NCI-H82 (cell line): ENCODE data around the gene ADI1.
"Not testable (repeated sequence)": the region's sequence is repeated elsewhere in the genome, so short reads cannot be mapped to it uniquely, and the experiment has no call there.

ENCODE experiments used
- DNase-seq: peaks from one replicate; lab custom pipeline; 2025; lab: John Stamatoyannopoulos, UW

Gene ADI1

DNA sequence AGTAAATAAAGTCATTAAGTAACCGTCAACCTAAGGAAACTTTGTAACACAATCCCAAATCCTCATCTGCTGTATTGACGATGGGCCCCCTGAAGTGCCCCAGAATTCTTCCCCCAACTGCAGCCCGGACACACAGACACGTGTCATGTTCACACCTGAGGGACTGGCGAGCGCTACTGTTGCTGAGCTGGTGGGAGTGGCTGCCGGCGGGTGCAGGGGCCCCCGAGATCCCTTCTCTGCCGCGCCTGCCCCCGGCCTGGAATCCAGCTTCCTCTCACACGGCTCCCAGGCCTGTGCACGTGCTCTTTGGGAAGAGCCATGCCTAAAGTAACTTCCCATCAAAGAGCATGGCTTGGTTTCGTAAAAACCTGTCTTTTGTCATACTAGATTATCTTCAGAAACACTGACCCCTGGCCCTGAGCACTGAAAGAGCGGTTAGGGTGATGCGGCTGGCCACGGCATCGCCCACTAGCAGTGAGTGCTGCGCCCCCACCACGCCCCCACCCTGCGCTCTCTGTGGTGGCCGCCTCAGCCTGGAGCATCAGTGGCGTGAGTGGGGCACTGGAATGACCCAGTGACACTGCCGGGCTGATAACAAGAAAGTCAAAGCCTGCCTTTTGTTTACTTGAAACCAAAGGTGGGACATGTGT lies 56.0 kb downstream of the ADI1 start:
- DNase-seq: no peak

DNA sequence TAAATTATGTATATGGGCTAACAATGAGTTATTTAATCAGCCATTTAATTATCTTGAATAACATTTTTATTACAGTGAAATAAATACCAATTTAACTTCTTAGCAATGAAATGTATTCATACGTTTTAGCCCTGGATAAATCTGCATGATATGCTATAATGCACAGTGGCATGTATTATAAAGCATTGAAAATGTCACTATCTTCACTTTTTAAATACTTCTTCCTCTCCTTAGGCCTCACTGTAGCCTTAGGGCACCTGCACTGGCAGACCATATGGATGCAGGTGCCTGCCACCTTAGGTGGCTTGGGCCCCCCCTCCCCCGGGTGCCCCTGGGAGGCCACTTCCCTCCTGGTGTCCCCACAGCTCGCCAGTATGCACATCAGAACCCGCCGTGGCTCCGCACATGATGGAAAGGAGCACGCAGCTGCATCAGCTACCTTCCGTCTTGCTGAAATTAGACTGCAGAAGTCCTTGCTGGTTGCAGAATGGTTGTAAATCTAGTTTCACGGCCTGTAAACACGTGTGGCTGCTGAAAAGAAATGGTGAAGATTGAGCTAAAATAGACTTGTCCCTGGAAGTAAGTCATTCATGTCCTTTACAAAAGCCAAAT lies 56.7 kb downstream of the ADI1 start:
- no peak for DNase-seq

DNA sequence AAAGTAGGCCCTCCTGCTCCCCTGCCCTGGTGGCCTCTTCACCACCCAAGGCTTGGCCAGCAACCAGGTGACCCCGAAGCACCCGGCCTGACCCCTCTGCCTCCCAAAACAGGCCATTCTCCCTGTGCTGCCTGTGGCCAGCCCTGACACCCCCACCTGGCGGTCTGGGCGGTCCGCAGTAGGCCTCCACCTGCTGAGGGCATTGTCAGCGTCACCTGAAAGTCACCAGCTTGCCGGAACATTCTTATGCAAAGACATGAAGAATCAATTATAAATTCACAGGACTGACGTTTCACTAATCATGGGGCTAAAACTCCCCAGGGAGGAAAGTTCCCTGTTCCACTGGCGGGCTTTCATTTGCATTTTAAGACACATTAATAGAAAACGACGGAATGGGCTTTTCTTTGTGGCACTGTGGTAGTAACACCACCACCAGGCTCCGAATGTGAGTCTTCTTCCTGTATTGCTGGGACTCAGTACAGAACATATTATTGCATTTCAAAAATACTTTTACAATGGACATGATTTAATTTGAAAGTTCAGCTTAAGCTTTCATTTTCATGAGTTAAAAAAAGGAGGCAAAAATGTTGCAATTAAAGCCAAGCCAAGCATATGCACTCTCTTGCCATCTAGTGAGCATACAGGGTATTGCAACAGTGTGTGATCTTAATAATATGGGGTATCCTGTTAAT lies 57.4 kb downstream of the ADI1 start:
- DNase-seq: peak; percentile 77

DNA sequence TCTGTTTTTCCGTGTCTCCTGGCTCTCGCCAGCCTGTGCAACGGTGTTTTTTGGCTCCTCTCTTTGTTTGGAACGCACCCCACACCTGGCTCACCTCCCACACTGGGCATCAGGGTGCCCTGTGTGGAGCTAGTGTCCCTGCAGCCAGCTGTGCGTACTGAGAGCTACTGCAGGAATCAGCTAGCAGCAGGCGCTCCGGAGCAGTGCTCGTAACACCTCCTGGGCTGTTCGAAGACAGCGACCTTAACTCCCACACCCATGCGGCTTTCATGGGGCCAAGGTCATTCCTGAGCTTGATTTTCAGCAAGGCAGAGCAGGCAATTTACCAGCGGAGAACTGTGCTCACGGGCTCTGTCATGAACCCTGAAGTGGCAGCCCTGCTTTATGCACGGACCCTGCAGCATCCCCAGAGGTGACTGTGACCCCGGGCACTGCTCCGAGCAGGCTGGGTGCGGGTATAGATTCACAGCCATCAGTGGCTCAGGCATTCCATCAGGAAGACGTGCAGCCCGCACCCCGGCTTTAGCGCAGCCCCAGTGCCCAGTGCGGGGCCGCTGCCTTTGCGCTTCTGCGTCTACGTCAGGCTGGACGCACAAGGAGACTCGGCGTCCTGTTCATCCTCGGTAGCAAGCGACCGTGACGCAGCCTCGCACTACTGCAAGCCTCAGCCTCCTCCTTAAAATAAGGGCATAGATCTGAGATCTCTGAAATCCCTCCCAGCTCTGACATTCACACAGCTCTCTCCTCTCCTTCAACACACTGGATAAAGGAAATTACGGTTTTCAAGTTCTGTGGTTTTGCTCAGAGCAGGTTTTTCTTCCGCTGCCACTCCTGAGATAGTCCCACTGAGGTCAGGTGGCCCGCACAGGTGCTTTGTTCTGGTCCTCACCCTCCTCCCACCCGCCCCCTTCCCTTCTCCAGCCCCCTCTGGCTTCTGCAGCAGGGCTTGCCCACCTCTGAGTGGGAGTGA lies 58.2 kb downstream of the ADI1 start:
- no peak for DNase-seq

DNA sequence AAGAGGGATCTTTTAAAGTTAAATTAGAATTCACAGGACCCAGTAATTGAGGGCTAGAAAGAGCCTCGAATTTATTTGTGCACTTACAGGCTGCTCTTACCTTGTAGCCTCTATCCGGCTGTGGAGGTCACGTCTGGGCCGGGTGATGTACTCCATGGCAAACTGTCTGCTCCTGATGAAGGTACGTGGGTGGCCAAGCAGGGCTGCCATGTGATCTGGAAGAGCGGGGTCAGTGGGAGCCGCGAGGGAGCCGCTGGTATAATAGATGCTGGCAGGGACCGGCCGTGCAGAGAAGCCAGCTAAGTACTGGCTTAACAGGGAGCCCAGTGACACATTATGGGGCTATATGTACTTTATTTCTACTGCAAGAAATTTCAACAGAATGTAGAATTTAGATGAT lies 59.2 kb downstream of the ADI1 start:
- no peak for DNase-seq

DNA sequence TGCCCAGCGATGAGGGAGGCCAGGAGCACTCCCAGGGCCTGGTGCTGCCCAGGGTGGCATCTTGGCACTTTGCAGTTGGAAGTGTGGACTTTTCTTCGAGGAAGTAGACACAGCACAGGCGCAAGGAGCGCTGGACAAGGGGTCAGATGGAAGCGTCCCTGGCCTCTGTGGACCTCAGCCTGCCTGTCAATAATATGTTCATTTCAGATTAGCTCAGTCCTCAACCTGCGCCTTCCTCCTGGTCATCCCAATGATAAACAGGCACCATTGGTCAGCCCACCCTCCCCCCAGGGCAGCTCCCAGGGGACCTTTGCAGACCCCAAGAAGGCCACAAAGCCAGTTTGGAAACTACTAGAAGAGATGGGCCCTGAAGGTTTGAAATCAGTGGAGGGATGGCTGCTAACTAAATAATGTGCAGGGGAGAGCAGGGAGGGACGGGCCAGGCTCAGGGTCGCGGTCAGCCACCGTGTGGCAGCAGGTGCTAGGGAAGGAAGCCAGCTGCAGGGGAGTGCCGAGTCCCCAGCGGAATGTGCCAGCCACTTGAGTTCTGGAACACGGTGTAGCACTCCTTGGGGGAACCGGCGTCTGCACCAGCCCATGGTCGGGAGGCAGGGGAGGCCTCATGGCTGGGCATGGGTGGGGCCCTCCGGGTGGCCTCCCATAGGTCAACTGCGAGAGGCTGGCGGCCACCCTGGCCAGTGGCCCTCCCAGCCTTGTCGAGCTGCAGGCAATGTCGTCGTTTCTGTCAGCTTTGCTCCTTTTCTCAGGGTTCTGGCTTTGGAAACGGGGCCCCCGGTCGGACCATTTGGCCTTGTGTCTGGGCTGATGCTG lies 59.9 kb downstream of the ADI1 start:
- no peak for DNase-seq

DNA sequence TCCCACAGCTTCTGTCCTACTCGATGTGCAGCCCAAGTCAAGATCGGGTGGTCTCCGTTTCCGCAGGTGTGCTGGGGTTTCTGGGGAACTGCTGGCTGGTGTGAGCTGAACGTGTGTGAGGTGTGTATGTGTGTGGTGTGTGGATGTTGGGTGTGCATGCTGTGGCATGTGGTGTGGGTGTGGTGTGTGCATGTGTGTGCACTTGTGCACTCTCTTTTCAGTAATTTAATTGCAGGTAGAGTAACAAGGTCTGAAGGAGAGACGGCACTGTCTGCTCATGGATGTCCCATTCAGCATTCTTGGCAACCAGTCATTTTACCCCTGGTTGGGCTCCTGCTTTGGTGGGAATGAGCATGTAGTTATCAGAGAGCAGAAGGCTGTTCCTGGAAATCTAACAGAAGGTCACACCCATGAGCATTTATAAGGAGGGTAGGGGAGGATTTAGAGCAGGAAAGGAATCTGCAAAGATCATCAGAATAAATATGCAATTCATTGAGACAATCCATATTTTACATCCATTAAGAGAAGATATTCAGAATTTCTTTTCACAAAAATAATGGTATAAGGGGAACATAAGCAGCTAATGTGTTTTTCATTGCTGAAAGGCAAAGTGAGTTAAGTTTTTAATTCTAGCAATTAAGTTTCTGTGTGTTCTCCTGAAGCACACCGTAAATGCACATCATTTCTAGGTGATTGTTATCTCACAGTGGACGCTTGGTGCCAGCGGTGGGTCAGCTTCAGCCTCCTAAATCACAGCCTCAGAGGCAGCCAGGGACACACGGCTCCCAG lies 60.7 kb downstream of the ADI1 start:
- no peak for DNase-seq

DNA sequence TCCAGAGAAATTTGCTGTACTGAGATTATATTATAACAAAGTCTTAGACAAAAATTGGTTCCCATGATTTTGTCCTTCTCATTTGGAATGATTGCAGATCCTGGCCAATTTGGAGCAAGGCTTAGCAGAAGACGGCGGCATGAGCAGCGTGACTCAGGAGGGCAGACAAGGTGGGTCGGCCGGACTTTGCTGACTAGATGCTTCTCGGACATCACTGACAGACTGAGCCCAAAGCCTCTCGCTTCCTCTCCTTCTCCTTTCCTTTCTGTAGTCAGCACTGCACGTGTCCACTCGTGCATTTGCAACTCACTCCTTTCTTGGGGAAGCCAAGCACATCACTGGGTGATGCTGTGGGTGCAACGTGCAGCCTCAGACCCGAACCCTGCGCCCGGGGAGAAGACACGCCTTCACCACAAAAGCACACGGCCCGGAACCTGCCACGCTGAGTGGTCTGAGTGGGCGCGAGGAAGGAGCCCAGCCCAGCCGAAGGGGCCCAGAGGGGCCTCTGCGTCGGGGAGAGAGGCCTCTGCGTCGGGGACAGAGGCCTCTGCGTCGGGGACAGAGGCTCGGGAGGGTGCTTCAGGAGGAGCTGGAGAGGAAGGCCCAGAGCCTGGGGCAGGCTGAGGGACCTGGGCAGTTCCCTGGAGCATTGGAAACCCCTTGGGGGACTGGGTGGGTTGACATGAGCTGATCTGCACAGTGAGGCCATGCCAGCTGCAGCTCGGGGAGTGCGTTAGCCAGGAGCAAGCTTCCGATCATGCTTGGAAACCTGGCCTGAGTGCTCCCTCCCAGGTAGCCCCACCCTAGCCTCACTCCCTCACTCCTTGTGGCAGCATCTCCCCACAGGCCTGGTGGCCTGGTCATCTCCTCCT lies 61.6 kb downstream of the ADI1 start:
- DNase-seq: no peak

DNA sequence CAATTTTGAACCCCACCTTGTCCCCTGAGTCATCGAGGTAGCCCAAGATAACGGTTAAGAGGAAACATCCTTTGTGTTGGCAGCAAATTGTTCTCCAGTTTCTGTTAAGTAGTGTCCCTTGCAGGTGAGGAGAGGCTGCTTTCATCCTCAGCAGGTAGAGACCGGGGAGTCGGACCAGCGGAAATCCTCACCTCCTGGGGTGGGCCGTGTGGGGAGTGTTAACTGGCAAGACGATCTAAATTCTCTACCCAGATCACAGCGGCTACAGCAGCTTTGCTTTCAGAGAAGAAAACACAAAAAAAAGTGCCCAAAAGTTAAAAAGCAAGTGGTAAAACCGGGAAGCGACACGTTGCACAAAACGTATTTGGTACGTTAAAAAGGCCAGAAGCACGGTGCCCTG lies 63.2 kb downstream of the ADI1 start:
- DNase-seq: no peak

DNA sequence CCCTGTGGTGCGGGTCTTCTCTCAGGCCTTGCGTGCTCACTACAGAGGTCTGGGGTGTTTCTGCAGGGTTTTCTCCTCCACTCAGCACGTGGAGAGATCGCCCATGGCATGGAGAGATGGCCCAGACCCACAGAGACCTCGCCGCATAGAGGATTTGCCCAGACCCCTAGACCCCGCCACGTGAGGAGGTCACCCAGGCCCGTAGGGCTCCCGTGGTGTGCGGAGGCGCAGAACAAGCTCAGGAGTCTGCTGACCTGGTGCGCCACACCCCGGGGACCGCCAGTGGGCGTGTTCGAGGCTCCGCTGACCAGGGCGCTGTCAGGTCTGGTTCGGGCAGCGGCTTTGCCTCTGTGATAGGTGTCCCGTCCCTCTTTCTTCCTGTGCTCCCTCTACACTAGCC lies 64.5 kb downstream of the ADI1 start:
- DNase-seq: no peak

DNA sequence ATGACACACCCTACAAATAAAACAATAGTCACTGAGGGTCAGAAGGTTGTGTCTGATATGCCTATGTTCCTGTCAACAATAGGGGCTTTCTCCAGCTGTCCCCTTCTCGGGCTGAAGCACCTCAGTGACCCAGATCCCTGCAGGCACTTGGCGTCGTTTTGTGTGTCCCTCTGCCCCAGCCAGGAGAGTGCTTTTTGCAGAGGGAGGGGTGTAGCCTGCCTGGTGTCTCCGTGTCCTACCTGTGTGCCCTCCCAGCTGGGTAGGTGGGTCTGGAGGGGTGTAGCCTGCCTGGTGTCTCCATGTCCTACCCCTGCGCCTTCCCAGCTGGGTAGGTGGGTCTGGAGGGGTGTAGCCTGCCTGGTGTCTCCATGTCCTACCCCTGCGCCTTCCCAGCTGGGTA lies 65.3 kb downstream of the ADI1 start:
- DNase-seq: not testable (repeated sequence)

DNA sequence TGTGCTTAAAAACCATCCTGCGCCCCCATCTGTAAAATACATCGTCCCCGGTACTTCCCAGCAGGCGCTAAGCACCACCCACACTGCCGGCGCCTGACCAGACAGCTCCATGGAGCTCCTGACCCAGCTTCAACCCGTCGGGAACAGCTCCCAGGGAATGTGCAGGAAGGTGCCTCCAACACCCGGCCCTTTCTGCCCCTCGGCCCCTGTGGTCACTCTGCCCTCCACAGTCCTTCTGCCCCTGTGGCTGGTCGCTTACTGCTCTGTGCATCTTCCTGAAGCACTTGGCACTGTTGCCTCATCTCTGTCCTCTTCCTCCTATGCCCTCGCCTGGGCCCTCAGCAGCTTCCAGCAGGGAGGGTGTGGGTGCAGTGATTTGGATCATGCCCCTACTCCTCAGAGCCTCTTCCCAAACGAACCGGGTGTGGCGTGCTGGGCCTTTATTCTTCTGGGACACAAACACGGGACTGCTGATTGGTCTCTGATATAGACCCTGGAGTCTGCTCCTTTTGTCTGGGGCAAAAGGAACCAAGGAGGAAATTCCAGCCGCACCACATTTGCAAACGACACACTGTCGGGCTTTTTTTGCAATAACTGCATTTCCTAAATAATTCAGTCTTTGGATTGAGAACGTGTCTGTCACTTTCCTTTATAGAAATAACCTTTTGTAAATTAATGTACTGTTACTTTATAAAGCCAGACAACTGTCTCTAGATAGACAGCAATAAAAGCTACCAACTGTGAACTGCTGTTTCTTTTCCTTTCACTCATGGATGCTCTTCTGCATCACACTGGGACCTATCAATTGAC lies 65.9 kb downstream of the ADI1 start:
- no peak for DNase-seq

DNA sequence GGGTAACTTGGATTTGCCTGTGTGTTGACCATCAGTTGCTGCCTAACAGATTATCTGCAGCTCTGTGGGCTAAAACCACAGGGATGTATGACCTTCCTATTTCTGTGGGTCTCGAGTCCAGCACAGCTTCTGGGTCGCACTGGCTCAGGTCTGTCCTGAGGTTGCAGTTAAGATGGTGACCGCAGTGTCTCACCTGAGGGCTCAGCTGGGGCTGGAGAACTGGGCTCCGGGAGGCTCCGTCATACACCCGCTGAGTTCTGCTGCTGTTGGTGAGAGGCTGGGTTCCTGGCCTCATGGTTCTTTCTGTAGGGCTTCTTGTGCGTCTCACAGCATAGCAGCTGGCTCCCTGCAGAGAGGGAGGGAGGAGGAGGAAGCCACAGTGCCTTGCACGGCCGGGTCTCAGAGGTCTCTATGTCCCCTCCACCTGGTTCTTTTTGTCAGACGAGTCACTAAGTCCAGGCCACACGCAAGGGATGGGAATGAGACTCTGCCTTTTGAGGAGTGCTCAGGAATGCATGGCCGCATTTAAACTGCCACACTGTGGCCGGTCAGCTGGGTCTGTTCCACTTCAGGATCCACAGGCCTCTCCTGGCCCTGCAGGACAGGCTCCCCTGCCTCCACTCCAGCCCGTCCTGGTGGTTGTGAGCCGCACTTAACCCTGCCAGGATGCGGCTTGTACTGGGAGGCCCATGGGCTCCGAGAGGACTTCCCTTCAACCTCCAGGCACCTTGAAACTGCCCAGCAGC lies 67.2 kb downstream of the ADI1 start:
- no peak for DNase-seq

DNA sequence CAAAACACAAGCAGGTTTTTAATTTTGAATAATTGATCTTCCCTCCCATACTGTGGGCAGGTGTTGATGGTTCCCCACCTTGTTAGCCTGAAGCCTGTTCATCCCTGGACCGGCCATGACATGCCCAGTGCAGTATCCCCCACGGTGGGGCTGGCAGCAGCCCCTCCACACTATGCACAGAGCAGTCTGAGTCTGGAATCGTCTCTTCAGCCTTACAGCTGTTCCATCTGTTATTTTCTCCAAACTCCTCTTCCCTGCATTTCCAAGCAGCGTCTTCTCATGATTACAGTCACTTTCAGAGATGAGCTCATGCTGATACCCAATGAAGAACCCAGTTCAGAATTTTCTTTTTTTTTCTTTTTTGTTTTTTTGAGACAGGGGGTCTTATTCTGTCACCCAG lies 68.2 kb downstream of the ADI1 start:
- no peak for DNase-seq

DNA sequence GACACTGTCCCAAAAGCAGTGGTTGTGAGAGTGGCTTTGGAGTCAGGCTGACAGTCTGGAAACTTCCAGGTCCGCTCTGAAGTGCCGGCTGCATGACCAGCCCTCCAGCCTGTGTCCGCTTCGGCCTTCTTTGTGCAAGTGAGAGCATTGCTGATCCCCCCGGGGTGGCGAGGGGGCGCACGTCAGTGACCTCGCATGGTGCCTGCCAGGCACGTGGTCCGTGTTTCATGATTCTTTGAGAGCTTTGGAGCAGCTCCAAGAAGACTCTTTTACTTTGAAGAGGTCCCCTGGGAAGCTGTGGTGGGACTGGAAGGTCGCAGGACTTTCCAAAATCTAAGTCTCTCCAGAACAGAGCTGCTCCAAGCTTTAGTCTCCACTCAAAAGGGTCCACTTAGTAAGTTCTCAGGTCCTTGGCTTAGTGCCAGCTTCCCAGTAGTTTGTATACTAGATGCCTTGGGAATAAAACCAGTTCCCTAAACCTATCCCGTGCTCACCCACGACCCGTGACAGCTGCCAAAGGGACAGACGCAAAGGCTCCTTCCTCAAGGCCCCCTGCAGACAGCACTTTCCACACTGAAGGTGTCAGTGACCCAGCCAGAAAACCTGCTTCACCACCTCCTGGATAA lies 68.8 kb downstream of the ADI1 start:
- DNase-seq: peak; percentile 25

DNA sequence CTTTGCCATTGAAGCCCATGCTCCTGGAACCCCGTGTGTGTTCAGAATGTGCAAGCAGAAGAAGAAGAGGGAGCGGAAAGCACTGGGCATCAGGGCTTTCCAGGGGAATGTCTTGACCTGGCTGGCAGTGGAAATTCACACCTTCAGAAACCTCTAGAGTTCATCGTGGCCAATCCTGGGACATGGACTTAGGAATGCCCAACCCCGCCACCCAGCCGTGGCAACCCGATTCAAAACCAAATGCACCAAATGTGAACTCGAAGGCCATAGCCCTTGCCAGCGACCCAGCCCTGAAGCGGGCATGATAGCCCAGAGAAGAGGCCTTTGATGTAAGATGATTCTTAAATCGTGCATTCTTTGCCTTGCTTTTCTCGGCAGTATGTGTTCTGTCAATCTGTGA lies 69.4 kb downstream of the ADI1 start:
- no peak for DNase-seq

DNA sequence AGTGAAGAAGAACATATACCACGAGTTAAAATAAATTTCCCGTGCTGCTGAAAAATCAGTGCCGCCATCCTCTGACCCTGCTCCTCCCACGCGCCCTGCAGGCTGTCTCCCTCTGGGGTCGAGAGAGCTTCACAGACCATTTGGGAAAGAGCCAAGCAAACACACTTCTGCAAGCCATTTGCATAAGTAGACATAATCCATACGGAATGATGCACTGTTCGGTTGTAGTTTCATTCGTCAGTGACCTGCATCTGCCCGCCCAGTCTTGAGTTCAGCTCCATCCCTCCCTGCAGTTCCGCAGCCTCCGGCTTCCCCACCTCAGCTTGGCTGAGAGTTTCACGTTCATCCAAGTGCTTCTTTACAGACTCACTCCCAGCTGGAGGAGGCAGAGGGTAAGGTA lies 70.2 kb downstream of the ADI1 start:
- peak; percentile 59 for DNase-seq
